ENCODE data around the gene OR10J5.
"Not testable (repeated sequence)": the region's sequence is repeated elsewhere in the genome, so short reads cannot be mapped to it uniquely, and the experiment has no call there.

The OR10J5 gene, protein sequence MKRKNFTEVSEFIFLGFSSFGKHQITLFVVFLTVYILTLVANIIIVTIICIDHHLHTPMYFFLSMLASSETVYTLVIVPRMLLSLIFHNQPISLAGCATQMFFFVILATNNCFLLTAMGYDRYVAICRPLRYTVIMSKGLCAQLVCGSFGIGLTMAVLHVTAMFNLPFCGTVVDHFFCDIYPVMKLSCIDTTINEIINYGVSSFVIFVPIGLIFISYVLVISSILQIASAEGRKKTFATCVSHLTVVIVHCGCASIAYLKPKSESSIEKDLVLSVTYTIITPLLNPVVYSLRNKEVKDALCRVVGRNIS

DNA sequence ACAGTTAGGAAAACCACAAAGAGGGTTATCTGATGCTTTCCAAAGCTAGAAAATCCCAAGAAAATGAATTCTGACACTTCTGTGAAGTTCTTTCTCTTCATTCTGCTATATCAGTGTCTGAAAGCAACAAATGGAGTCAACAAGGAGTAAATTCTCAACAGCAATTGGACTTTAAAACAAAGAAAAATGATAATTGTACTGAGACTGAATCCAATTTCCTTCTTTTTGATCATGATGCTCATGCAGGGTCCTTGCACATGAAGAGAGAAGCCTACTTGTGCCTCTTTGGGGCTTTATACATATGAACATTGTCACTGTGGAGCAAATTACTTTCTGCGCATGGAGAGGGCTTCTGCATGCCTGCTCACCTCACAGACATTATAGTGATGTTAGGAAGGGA, at the start of gene OR10J5:
Gene OR10J5, minus strand, starts transcription at position 101 of the 400 bp plus-strand sequence. Its CDS starts 0 bp downstream, at position 101.
- DNase-seq, result no peak

DNA sequence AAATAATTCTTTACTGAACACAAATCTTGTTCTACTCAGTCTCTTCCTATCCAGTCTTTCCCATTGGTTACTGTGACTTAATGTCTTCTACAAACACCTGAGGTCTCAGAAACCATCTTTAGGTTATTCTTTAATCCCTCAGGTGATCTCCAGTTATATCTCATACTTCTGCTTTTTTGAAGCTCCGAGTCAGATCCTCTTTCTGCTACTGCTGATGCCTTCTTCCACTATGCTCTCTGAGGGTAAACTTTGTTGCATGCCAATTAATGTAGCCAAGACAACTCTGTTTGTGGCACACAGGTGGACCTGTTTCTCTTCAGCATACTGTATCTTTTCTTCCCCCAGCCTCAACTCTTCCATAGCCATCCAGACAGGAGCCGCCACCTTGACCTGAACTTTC, 48.7 kb upstream of the OR10J5 start:
- no peak for DNase-seq

DNA sequence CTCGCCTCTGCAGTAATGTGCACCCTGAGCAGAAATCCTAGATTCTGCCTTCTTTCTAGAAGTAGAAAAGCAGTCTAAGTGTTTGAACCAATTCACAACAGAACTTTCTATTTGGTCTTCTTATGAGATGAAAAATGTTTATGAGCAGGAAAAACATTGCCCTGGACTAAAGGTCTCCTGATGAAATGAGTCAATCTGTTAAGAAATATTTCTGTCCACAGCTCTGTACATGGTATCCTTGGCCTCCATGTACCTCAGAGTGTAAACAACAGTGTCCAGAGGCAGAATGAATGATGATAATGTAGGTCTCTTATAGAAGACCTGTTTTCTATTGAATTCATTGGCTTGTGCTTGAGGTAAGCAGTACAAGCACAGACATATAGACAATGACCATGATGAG, 45.6 kb upstream of the OR10J5 start:
- DNase-seq, result no peak

DNA sequence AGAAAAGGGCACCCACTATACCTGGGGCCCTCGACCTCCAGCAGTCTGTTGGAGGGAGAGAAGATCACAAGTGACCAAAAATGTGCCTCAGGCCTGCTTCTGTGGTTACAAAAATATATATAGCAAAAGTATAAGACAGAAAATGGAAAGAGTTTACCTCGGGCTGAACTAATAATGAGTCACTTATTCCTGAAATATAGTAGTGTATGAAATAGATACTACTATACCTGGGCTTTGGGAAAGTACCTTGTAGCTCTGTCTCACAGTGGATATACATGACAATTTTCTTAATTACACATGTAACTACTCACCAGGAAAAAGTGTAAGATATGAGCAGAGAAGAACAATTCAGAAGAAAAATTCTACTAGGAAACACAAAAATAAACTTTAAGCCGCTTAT, 44.5 kb upstream of the OR10J5 start:
- no peak for DNase-seq

DNA sequence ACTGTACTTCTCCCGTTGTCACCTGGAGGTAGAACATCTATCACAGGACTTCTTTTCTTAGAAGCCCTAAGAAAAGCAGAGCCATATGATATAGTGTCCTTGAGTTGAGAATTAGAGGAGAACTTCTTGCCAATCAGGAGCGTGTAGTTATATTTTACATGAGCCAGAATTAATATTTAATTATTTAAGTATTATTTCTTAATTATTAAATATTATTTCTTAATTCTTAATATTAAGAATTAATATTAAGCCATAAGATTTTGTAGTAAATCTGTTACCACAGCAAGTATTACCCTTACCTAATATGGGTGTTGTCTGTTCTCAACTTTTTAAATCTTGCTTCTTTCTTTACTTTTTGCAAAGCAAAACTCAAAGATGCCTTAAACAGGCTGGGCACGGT, 41.6 kb upstream of the OR10J5 start:
- no peak for DNase-seq

DNA sequence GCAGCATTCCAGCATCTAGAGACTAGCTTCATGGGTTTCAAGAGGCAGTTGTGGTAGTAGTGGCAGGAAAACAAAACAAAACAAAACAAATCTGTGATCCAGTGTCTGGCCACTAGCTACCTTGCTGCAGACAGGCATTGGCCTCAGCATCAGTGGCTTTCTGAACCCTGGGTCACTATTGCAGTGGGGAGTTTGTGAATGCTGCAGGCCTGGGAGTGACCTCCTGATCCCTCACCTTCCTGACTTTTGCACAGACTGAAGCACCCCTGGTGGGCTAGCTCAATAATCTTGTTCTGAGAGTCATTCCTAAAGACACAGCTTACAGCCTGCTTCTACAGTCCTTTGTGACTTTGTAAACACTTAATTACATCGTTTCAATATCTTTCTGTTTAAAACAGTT, 26.9 kb upstream of the OR10J5 start:
- no peak for DNase-seq

DNA sequence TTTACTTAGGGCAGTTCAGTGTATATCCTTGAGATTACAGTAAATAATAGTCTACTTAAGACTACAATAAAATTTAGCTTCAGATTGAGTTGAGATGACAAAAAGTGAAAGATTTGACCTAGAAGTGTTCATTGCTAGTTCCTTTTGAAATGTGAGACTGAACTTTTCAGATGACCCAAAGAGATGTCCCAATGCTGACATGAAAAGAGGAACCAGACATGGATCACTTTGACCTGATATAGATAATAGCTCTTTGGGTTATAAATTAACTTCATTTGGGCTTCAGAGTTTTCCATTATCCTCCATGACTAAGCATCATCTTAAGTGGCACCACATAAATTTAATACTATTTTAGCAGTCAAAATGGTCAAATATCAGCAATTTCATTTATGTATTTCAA, 25.7 kb upstream of the OR10J5 start:
- no peak for DNase-seq

DNA sequence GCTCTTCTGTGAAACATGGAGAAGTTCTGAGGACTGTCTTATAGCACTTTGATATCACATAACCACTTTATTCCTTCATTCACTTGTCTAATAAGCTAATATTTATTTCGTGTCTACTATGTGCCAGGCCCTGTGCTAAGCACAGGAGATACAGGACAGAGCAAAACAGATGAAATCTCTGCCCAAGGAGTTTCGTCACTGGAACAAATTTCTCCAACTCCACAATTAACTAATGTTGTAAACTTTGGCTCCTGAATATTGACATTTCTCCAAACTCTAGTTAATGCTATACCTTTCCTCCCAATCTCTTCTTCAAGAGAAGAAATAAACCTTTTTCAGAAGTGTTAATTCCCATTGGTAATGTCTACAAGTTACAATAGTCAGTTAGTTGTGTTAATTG, 24.8 kb upstream of the OR10J5 start:
- DNase-seq, result no peak

DNA sequence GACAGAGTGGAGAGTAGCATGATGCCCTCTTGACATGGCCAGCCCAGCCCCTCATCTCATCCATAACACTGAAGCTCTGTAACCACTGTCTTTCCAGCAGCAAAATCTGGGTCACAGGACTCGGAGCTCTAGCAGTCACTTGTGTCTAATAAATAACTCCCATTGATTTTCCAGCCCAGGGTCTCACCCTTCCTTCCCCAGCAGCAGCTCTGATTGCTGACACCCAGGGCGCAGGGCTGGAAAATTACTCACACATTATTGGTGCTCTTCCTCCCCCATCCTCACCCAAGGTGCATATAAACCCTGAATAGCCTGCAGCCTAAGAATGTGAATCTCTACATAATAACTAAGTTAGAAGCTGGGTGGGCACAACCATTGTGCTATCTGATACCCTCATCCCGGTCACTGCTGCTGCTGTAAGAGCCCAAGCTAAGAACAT, 21.1 kb upstream of the OR10J5 start:
- DNase-seq, result no peak

DNA sequence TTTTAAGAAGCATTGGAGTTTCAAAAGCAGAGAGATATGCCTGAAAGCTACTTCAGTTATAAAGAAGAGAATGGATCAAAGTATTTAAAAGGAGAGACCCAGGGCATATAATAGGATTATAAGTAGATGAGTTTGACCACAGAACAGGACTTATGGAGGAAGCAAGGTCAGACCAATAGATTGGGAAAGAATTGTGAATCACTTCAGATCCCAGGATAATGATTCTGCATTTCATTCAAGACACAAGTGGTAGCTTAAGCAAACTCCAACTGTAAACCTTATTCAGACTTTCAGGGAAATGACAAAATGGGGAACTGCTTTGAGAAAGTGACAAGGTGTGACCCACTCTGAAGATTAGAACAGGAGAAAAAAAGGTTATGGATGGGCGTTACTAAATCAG, 18.9 kb upstream of the OR10J5 start:
- no peak for DNase-seq

DNA sequence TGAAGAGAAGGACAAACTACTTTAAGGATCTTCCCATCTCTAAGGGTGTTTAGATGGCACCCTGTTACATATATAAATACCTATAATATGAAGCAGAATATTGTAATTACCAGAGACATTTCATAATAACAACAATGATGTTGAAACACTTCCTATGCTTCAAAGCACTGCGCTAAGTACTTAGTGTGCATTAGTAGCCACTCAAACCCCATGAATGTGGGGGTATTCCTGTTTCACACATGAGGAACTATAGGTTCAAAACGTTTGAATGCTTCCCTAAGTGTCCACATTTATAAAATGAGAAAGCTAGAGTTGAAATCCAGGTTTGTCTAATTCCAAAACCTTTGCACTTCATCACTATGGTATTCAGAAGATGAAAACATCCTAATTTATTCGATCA, 18.5 kb upstream of the OR10J5 start:
- no peak for DNase-seq

DNA sequence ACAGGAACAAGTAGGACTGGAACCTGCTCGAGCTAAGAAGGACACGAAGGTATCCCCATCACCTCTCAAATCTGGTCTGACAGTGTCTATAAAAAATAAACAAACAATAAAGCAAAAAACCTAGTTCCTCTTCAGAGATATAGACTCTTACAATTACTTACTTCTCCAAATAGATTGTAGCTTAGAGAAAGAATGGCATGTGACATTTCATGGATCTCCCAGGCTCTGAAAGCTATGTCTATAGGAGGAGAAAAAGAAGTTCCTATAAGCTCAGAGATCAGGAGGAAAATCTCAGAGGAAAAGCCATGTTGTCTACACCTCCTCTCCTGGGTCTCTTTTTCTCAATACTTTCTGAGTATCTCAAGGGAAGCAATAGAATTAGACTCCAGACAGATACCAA, 12.3 kb upstream of the OR10J5 start:
- DNase-seq, result no peak

DNA sequence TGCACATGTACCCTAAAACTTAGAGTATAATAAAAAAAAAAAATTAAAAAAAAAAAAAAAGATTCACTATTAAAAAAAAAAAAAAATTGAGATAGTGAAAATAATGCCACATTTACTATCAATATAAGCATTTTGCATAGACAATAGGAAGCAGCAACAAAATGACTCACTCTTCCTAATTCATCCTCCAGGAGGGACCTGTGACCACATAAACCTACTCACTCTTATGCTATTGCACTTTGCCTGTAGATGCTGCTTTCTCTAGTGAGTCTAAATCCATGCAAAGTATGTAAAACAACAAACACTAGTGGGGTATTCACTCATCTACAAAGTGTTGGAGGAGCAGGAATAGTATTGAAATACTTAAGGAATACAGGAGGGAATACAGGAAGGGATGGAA, 2.9 kb downstream of the OR10J5 start:
- no peak for DNase-seq

DNA sequence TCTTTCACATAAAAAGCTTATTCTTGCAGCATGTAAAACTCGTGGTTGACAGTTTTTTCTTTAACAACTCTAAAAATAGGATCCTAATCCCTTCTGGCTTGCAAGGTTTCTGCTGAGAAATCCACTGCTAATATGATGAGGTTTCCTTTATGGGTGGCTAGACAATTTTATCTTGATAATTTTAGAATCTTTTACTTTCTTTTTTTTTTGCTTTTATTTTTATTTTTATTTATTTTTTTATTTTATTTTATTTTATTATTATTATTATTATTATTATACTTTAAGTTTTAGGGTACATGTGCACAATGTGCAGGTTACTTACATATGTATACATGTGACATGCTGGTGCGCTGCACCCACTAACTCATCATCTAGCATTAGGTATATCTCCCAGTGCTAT, 11.0 kb downstream of the OR10J5 start:
- not testable (repeated sequence) for DNase-seq

DNA sequence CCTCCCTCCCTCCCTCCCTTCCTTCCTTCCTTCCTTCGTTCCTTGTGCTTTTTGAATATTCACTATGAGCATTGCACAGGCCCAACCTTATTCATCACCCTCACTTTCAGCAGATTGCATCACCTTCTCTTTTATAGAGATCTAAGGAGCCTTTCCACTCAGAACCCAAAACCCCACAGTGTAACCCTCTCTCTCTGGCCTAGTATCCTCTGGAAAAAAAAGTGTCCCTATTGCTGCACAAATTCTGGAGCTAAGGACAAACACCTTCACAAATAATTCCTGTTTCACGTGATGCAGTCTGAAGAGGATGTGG, 25.6 kb downstream of the OR10J5 start:
- DNase-seq, result no peak

DNA sequence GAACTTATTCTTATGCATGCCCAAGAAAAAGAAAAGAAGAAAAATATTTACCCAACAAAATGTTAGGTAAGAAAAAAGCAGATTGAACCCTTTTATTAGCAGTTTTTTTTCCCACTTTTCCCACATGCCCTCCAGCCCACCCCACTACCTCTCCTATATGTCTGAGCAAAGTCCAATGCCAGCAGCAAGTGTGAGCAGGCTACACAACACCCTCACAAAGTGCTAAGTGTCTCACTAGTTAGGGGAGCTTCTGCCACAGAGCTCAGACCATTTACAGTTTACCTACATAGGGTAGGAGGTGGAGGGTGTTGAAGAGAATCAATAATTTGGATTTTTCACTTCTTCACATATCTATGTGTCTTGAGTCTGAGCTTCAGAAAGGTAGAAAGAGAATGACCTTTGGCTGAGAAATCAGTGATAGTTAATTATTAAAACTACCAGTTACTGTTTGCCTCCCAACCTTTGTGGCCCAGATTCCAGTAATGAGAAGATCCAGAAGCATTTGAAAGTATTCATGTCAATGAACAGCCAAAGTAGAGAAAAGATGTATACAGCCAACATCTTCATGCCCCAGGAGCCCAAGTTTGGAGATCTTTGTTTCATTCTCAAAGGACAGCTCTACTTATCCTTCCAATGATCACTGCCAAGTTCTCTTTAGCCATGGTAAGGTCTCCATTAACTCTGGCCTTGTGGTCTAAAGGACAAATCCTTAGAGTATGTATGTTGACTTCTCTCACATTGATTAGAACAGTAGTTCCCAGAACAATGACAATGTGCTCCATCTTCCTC, 26.2 kb downstream of the OR10J5 start:
- no peak for DNase-seq

DNA sequence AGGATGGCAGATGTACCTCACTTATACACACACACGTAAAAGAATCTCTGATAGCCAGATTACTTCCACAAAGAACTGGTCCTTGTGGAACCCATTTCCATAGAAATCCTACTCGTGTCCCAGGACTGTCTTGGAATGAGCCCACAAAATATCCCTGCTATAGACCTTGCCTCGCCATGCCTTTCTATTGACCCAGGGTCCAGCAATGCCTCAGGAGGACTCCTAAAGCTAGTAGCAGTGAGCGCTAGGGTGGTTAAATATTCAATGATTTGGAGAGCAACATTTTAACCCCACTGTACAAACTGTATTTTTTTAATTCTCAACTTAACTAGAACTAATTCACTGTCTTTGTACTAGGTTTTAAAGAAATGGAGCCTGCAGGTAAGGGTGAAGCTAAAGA, 26.9 kb downstream of the OR10J5 start:
- no peak for DNase-seq

DNA sequence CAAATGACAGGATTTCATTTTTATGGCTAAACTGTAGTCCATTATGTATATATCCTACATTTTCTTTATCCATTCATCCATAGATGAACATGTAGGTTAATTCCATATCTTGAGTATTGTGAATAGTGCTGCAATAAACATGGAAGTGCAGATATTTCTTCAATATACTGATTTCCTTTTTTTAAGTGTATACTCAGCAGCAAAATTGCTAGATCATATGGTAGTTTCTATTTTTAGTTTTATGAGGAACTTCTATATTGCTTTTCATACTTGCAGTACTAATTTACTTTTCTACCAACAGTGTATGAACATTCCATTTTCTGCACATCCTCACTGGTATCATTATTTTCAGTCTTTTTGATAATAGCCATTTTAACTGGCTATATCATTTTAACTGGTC, 30.1 kb downstream of the OR10J5 start:
- DNase-seq, result no peak

DNA sequence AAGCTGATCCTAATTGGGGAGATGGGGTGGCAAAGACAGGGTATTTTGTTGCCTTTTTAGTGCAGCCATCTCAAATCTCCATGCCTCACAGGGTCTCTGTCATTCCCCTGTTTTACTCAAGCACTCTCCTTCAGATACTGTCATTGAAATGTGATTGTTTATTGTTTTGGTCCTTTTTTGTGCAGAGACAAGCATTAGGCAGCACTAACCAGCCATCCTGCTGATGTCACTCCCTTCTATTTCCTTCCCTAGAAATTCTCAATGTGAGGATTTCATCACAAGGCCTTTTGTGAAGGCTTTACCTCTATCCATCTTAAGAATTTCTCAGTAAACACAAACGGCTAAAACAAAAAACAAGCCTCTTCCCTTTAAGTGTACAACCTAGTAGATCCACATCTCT, 34.7 kb downstream of the OR10J5 start:
- no peak for DNase-seq

DNA sequence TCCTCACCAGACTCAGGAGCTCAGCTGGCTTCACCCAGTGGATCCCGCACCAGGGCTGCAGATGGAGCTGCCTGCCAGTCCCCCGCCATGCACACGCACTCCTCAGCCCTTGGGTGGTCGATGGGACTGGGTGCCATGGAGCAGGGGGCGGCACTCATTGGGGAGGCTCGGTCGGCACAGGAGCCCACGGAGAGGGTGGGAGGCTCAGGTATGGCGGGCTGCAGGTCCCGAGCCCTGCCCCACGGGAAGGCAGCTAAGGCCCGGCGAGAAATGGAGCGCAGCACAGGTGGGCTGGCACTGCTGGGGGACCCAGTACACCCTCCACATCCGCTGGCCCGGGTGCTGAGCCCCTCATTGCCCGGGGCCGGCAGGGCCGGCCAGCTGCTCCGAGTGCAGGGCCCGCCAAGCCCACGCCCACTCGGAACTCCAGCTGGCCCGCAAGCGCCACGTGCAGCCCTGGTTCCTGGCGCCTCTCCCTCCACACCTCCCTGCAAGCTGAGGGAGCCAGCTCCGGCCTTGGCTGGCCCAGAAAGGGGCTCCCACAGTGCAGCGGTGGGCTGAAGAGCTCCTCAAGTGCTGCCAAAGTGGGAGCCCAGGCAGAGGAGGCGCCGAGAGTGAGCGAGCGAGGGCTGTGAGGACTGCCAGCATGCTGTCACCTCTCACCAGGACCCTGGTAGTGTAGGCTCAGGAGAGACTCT, 41.1 kb downstream of the OR10J5 start:
- not testable (repeated sequence) for DNase-seq

DNA sequence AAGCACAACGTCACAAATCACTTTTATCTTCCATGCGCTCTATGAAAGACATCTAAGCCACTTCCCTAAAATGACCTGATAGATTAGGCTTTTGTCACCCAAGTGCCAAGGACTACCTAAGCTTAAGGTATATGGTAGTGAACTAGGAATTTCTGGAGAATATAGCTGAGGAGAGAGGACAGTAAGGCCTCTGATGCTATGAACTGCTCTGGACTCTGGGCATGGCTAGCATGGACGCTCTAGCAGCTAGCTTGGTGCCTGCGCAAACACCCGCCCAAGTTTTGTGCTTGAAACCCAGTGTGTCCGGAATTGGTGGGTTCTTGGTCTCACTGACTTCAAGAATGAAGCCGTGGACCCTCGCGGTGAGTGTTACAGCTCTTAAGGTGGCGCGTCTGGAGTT, 42.5 kb downstream of the OR10J5 start:
- DNase-seq, result no peak

DNA sequence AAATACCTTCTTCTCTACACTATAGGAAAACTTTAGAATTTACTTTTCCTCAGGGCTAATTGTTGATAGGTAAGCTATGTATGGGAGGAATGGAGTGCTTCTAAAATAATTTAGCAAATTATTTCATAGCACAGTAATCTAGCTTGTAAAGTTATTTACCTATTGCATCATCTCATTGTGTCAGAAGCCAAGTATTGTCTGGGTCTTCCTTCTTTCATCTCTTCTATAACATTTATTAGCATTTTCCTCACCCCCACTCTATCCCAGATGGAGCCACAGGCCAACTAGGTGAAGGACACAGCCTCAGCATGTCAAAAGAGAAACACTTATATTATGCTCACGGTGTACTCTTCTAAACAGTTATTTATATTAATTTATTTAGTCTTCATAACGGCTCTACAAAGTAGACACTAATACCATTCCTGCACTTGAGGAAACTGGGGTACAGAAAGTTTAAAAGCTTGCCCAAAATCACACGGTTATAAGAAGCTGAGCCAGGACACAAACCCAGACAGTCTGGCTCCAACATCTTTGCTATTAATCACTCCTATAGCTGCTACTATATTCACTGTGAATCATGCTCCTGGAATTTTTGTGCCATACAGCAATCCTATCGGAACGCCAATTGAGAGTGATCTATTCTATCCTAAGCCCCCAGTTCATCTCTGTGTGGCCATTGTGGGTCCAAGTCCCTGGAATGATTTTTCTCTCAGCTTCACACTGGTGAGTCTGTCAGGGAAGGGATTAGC, 43.1 kb downstream of the OR10J5 start:
- DNase-seq, result no peak
